Measurements from ENCODE around the gene PSMA5. TPM values are rescaled to one million over a fixed set of nuclear protein-coding genes. Genes with fewer than 3 reads are reported as not detected.

Gene PSMA5
- polyA plus RNA-seq, 1 donor (not counting 4 experiments of a cell fraction or from before 2014, with no cell fraction given): 150 TPM

GRCh38 chr1:109468061-109468460 is 41.8 kb upstream of the PSMA5 start:
- TF ChIP-seq CTCF (optimal IDR thresholded peaks at IDR 0.05 in 1 of 3, IDR thresholded peaks at IDR 0.05 in 1 of 3, conservative IDR thresholded peaks at IDR 0.05 in 1 of 3; ENCODE audit: extremely low read depth in 1 of 3, insufficient read depth in 2 of 3, low read length in 3 of 3) (no peak), EZH2 (IDR thresholded peaks at IDR 0.05; ENCODE audit: low read length) (no peak)
- H3K27ac ChIP-seq (ENCODE audit: control insufficient read depth, insufficient read depth, low read length): no peak overlapping the region
- no peak for DNase-seq (ENCODE audit: low read depth, low spot score)
- peaks cover 79% of the 10 kb centered on the region for H3K27me3 ChIP-seq (ENCODE audit: control insufficient read depth, extremely low read depth, insufficient read depth, low read length)
- no peaks in the 10 kb centered on the region for H3K9me3 ChIP-seq (ENCODE audit: control insufficient read depth, low read depth, low read length)
- no peak for FAIRE-seq
- dilution Hi-C loops (cut with MboI; ENCODE audit: extremely low pct_ligation_motif_present, low sequenced_read_pairs): no loop called here
- no peaks in the 10 kb centered on the region for H4K20me1 ChIP-seq (ENCODE audit: control insufficient read depth, extremely low read depth, insufficient read depth, low read length)
- H3K79me2 ChIP-seq (ENCODE audit: control insufficient read depth, insufficient read depth, low read length): no peaks in the 10 kb centered on the region
- H3K4me3 ChIP-seq (ENCODE audit: control insufficient read depth in 2 of 3, extremely low read depth in 1 of 3, insufficient read depth in 2 of 3, low read depth in 1 of 3, low read length in 3 of 3): no peak overlapping the region
- H3K4me2 ChIP-seq (ENCODE audit: control insufficient read depth, extremely low read depth, insufficient read depth, low read depth, low read length): no peak overlapping the region
- no peak overlapping the region for H2AFZ ChIP-seq (ENCODE audit: control insufficient read depth, low read length)
- H3K4me1 ChIP-seq (ENCODE audit: control insufficient read depth, extremely low read depth, insufficient read depth, low read length): no peaks in the 10 kb centered on the region
- no peaks in the 10 kb centered on the region for H3K36me3 ChIP-seq (ENCODE audit: control insufficient read depth in 2 of 2, extremely low read depth in 1 of 2, insufficient read depth in 2 of 2, low read length in 2 of 2)
- H3K9ac ChIP-seq (ENCODE audit: control insufficient read depth, extremely low read depth, insufficient read depth, low read length): no peak overlapping the region
- no peaks in the 10 kb centered on the region for H3K9me1 ChIP-seq (ENCODE audit: control insufficient read depth, extremely low read depth, insufficient read depth, low read length)

- no peaks in the 10 kb centered on the region for H3K79me2 ChIP-seq (ENCODE audit: control insufficient read depth, insufficient read depth, low read length)
- H3K36me3 ChIP-seq (ENCODE audit: control insufficient read depth in 2 of 2, extremely low read depth in 1 of 2, insufficient read depth in 2 of 2, low read length in 2 of 2): no peaks in the 10 kb centered on the region
- no peak overlapping the region for H3K4me2 ChIP-seq (ENCODE audit: control insufficient read depth, extremely low read depth, insufficient read depth, low read depth, low read length)
- no peak for DNase-seq (ENCODE audit: low read depth, low spot score)
- H4K20me1 ChIP-seq (ENCODE audit: control insufficient read depth, extremely low read depth, insufficient read depth, low read length): no peaks in the 10 kb centered on the region
- TF ChIP-seq CTCF (optimal IDR thresholded peaks at IDR 0.05 in 1 of 3, IDR thresholded peaks at IDR 0.05 in 1 of 3, conservative IDR thresholded peaks at IDR 0.05 in 1 of 3; ENCODE audit: extremely low read depth in 1 of 3, insufficient read depth in 2 of 3, low read length in 3 of 3): no peak
- TF ChIP-seq EZH2 (IDR thresholded peaks at IDR 0.05; ENCODE audit: low read length): no peak
- FAIRE-seq: no peak
- H3K9me3 ChIP-seq (ENCODE audit: control insufficient read depth, low read depth, low read length): no peaks in the 10 kb centered on the region
- H2AFZ ChIP-seq (ENCODE audit: control insufficient read depth, low read length): no peak overlapping the region
- peaks cover 74% of the 10 kb centered on the region for H3K27me3 ChIP-seq (ENCODE audit: control insufficient read depth, extremely low read depth, insufficient read depth, low read length)
- dilution Hi-C loops (cut with MboI; ENCODE audit: extremely low pct_ligation_motif_present, low sequenced_read_pairs): no loop called here
- no peaks in the 10 kb centered on the region for H3K9me1 ChIP-seq (ENCODE audit: control insufficient read depth, extremely low read depth, insufficient read depth, low read length)
- no peaks in the 10 kb centered on the region for H3K4me1 ChIP-seq (ENCODE audit: control insufficient read depth, extremely low read depth, insufficient read depth, low read length)
- no peak overlapping the region for H3K4me3 ChIP-seq (ENCODE audit: control insufficient read depth in 2 of 3, extremely low read depth in 1 of 3, insufficient read depth in 2 of 3, low read depth in 1 of 3, low read length in 3 of 3)
- no peak overlapping the region for H3K9ac ChIP-seq (ENCODE audit: control insufficient read depth, extremely low read depth, insufficient read depth, low read length)
- H3K27ac ChIP-seq (ENCODE audit: control insufficient read depth, insufficient read depth, low read length): no peak overlapping the region
Observed at GRCh38 chr1:109467301-109467777, 41.1 kb upstream of the PSMA5 start.
